ENCODE data around the gene KCNC2.

GRCh38 chr12:75116646-75117198 is 92.9 kb downstream of the KCNC2 start:
- TF ChIP-seq, protein P1, sequence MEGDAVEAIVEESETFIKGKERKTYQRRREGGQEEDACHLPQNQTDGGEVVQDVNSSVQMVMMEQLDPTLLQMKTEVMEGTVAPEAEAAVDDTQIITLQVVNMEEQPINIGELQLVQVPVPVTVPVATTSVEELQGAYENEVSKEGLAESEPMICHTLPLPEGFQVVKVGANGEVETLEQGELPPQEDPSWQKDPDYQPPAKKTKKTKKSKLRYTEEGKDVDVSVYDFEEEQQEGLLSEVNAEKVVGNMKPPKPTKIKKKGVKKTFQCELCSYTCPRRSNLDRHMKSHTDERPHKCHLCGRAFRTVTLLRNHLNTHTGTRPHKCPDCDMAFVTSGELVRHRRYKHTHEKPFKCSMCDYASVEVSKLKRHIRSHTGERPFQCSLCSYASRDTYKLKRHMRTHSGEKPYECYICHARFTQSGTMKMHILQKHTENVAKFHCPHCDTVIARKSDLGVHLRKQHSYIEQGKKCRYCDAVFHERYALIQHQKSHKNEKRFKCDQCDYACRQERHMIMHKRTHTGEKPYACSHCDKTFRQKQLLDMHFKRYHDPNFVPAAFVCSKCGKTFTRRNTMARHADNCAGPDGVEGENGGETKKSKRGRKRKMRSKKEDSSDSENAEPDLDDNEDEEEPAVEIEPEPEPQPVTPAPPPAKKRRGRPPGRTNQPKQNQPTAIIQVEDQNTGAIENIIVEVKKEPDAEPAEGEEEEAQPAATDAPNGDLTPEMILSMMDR (conservative IDR thresholded peaks at IDR 0.05): no peak
- no peak for TF ChIP-seq EZH2 (IDR thresholded peaks at IDR 0.05; ENCODE audit: low read depth)
